Right renal pelvis (tissue), 4 donors: ENCODE measurements around the gene VRK1. TPM values are rescaled to one million over a fixed set of nuclear protein-coding genes. Genes with fewer than 3 reads are reported as not detected.

Source experiments
- DNase-seq, 4 donors: peaks; one replicate each; pipeline ENCODE4 v3.0.0-alpha.2; 2013; ENCODE audit warnings: low read depth in 4 of 4, low spot score in 3 of 4, missing footprints in 1 of 4
- polyA plus RNA-seq, 4 donors: library from polyadenylated mRNA; unstranded; fragments of 120-200 nt; gene quantifications; one replicate each; pipeline ENCODE4 v1.2.1, GENCODE V29; 2013; ENCODE audit not compliant: insufficient read length in 4 of 4

The VRK1 gene
- polyA plus RNA-seq, 4 donors: 21.1 to 26.6 (median 24.4) TPM

DNA sequence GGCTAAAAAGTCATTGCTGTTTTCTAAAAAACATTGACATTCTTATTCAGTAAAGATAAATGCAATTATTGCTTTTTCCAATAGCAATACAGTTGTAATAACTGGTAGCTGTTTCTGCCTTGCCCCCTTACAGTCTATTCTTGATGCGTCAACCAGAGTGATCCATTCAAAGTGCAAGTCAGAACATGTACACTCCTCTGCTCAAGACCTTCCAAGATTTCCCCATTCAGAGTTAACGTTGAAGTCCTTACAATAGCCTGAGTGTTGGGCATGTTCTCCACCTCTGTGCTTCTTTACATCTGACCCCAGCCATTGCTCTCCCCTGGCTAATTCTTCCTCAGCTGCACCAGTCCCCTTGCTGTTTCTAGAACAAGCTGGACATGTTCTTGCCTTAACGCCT, 24.3 kb downstream of the VRK1 start:
- no peak for DNase-seq

DNA sequence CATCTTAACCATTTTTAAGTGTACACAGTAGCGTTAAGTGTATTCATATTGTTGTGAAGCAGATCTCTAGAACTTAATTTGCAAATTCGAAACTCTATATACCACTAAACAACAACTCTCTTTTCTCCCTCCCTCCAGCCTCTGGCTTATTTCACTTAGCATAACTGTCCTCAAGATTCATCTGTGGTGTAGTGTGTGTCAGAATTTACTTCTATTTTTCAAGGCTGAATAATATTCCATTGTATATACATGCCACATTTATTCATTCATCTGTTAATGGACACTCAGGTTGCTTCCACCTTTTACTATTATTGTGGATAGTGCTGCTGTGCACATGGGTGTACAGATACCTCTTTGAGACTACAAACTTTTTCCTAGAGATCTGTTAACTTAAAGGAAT, 26.5 kb downstream of the VRK1 start:
- DNase-seq: no peak

DNA sequence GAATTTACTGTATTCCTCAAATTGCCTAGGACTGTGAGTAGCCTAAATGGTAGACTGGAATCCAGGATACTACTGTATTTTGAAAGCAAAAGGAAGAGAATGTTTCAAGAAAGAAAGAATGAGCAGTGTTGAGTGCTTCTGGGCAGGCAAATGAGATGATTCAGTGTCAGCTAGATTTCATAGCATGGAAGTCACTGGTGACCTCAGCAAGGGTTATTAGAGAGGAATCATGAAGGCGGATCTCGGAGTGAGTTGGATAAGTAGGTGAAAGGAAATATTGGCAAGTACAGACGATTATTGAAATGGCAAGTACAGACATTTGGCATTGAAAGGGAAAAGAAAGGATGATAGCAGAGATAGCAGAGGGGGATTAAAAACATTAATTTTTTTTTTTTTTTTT, 27.1 kb downstream of the VRK1 start:
- DNase-seq: no peak

DNA sequence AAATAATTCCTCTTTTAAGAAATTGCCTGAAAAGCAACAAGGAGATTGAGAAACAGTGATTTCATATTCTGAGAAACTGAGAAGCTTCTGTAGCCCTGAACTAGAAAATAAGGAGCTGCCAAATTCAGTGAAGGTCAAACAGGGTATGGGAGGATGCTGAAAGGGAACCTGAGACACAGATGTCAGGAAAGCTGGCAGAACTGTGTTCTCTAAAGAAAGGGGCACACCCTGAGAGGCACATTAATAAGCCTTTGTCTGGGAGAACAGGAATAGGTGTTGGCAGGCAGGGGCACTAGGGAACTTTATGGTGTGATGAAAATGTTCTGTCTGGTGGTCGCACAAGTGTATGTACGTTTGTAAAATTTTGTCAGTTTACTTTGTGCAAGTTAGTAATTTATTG, 29.6 kb downstream of the VRK1 start:
- DNase-seq: no peak

DNA sequence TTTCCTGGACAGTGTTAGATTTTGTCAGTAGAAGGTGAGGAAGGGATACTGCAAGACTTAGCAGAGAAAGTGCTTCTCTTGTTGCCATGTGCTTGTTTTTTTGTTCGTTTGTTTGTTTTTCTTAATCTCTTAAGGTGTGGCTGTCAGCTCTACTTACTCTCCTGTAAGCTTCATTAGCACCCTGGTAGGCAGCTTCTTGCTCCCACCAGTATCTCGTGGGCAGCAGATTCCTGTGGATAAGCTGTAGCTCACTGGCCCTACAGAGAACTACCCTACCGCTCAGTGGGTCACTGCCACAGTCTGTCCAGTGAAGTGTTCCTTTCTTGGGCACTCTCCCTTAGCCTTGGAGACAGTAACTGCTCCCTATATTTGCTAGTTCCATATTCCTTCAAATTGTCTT, 30.1 kb downstream of the VRK1 start:
- DNase-seq: no peak

DNA sequence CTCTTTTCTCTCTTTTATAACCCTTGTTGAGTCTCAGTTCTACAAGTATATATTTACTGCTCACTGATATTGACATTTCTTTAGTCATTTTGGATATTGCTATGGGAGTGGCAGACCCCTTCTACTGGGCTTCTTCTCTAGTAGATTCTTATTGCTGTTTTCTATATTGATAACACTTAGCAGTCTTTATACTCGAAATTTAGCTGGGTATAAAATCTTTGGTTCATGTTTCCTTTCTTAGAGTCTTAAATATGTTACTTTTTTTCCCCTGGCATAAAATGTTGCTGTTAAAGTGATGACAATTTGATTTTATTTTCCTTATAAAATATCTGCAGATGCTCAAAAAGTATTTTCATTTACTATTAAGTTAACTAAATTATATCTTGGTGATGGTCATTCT, 32.6 kb downstream of the VRK1 start:
- DNase-seq: no peak

DNA sequence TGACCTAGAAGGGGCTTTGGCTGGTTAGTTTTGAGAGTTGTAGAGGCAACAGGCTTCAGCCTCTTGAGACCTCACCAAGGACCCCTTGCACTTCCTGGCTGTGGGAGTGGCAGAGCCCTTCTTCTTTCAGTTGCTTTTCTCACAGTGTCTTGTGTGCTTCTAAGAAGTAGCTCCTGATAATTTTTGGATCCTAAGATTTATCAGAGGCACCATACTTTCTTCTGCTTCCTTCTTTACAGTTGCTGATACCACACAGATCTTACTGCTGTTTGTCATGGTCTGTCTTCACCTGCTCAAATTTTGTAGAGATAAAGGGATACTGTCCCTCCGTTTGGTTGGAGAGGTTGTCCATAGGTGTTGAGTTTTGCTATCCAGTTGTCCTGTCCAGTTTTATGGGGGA, 33.8 kb downstream of the VRK1 start:
- DNase-seq: no peak

DNA sequence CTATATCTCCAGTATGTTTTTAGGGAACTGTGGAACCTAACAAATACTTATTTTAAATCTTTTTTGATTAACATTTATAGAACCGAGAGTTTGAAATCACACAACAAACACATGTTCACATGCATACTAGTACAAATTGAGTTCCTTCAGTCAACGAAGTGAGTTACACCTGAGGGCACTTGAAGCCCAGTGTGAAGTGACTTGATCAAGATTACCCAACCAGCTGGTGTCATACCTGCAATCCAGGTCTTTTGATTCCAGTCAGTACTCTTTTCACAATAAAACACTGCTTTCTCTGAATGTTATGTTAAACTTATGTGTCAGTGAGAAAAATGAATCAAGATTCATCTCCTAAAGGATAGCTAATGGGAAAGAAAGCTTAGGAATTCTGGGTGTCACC, 35.2 kb downstream of the VRK1 start:
- no peak for DNase-seq

DNA sequence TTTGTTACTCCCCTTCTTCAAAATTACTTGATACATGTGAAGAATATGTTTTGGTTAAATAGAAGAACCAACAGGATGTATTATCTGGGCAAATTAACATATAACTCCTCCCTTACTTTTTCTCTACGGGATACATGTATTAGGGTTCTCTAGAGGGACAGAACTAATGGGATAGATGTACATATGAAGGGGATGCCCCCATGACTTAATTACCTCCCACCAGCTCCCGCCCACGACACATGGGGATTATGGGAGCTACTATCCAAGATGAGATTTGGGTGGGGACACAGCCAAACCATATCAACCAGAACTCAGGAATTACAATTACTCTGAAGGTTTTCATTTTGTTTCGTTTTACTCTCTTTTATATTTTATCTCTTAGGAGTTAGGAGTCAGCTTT, 41.3 kb downstream of the VRK1 start:
- DNase-seq: no peak

DNA sequence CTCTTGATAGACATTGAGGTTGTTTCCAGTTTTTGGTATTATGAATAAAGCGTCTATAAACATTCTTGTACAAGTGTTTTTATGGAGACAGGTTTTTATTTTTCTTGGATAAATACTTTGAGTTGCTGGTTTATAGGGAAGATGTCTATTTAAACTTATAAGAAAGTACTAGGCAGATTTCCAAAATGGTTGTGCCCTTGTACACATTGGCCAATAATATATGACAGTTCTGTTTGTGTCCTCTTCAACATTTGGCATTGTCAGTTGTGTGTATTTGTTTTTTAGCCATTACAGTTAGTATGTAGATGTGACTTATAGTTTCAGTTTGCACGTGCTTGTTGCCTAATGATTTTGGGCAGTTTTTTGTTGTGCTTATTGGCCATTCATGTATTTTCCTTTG, 42.1 kb downstream of the VRK1 start:
- DNase-seq: no peak

DNA sequence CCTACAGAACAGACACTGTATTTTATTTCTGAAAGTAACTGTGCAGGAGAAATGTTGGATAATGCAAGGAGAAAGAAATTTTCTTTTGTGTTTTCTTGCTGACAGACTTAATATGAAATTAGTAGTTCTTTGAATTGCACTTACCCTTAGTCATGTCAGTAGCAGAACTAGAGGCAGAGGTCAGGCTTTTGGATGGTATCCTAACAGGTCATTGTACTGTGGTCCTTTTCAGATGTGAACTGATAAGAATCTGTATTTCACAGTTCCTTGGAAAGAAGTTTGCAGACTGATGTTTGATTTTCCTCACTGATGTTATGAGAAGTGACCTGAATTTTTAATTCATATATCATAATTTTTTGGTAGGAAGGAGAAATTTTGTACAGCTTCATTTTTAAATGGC, 46.0 kb downstream of the VRK1 start:
- no peak for DNase-seq

DNA sequence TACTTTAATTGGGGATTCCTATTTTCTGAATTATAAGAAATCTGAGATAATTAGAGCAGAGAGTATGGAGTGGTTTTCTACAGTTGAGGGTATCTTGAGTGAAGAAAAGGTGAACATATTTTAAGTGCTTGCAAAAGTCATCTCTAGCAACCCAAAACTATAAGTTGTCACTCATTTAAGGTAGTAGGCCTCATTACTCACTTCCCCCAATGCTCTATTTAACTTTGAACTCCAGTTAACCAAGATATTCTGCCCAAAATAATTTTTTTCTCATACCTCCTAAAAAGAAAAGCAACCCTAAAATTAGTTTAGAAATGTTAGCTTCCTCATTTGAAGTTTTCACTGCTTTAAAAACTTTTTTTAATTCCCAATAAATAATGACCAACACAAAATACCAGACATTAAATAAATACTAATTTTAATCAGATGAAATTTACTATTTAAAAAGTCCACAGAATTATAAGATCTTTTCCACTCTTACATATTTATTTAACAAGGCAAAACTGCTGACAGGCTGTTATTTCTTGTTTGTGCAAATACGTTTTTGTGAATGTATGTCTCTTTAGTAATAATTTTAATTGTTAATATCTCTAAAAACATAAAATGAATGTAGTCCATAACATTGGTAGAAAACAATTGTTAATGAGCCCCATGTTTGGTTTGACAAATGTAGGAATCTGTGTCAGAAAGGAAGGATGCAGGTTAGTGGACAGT, 47.8 kb downstream of the VRK1 start:
- no peak for DNase-seq

DNA sequence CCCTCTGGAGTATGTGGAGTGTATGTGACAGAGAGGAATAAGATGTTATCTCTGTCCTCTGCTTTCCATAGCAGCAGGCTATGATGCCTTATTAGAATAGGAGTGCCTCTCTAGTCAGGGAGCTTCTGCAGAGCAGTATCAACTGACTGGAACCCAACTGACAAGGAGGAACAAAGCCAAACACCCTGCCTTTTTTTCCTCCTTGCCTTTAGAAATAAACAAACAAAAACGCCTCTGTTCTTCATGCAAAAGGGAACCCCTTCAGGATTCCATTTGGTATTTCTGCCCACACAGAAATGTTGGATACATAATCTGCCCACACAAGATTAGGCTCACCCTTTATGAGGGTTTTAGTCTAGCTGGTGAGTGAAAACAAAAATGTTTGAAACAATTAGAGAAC, 50.3 kb downstream of the VRK1 start:
- no peak for DNase-seq

DNA sequence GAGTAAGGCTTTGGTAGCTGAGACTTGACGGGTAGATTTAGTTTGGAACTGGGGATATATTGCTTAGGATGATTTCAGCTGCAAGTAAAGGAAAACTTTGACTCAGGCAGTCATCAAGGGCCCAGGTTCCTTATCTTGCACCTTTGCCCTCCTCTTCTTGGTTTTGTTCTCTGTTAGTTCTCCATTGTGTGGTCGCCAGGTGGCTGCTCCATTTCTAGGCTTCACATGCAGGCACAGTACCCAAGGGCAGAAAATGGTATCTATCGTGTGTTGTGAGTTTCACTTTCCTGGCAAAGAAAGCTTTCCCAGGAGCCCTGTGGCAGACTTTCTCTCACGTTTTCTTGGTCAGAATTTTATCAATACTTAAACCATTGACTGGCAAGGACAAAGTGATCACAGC, 50.8 kb downstream of the VRK1 start:
- DNase-seq: no peak

DNA sequence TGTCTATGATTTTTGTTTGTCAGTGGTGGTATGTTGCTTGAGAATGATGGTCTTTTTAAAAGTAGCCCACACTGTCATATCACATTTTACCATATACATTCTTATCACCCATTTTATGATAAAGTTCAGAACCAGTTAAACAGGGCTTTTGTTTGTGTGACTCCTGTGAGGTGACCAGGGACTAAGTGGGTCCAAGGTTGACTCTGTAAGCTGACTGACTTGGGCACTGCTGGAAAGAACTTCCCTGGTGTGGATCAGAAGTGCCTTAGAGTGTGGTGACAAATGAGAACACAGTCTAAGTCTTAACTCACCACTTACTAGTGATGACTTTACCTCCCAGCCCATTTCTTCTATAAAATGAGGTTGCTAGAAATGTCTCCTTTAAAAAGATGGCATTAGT, 52.6 kb downstream of the VRK1 start:
- DNase-seq: no peak

DNA sequence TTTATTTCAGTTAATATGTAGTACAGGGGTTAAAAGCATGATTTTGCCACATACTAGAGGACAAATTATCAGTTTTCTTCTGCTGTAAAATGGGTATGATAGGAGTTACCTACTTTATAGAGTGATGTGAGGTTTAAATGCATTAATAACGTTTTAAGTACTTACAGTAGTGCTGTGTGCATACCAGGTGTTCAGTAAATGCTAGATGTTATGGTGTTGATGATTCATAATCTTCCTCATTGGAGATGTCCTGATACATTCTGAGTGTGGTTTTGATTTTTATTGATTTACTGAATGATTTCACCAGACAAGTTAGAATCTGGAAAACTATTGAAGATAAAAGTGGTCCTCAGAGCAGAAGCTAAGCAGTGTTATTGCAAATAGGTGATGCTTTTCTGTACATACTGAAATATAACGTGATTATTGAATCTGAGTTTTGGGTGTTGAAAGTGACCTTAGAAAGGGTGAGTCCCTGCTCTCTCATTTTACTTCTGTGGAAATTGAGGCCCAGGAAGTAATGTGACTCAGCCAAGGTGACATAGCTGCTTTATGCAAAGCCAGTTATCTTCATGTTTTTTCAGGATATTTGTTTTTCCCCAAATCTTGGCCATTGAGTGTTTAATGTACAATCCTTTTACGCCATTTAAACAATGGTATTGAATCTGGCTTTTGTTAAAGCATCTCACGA, 54.7 kb downstream of the VRK1 start:
- no peak for DNase-seq

DNA sequence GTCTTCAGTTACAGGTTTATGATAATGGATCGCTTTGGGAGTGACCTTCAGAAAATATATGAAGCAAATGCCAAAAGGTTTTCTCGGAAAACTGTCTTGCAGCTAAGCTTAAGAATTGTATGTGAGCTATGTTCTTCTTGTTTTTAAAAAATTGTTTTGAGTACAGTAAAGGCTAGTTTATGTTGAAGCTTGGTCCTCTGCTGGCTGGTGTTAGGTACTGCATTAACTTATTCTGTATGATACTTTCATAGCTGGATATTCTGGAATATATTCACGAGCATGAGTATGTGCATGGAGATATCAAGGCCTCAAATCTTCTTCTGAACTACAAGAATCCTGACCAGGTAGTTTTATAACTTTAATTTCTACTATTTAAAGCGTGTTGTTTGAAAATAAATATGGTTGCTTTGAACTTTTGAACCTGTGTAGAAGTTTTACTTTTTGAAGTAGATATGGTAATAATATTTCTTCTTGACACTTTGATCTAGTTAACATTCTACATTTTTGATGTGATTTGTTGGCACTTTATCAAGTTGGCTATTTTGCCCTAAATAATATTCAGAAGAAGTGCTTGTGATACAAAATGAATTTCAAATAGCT, 55.7 kb downstream of the VRK1 start:
- DNase-seq: no peak

DNA sequence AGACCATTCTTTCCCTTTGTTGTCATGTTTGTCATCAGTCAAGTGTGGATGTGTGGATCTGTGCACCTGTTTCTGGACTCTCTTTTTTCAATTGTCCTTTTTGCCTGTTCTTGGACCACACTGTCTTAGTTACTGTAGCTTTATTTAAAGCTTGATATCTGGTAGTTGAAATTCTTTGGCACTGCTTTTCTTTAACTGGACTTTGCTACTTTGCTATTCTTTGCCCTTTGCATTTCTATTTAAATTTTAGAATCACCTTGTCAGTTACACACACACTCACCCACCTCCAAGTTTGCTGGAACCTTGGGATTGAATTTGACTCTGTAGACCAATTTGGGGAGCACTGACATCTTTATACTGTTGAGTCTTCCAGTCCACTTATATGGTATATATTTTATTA, 61.5 kb downstream of the VRK1 start:
- no peak for DNase-seq

DNA sequence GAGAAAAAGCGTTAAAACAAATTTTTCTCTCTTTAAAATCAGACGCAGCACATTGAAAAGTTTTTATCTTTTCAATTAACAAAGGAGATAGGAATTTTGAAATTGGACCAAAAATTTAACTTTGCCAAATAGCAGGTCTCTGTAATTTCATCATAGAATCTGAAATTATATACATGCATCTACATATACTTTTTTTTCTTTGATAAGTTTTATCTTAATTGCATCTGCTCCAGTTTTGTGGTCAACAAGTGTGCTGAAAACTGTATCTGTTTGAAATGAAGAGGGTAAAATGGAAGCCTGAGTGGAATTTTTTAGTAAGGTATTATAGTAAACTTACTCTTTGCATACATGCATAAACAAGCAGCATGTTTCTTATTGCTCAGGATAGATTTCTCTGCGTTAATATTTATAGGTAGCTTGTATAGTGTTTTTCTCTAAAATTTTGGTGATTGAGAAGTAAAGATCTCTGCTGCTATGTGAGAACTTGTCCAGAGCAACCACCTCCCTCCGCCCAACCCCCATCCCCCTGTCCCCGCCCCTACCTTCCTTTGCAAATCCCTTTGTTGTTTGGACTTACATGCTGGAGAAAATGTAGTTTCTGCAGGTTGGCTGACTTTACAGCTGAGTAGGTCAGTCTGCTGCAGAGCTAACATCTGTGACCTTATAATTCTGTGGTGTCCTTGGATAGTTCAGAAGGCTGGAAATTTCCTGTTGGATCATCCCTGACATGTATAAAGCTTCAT, 64.6 kb downstream of the VRK1 start:
- no peak for DNase-seq

DNA sequence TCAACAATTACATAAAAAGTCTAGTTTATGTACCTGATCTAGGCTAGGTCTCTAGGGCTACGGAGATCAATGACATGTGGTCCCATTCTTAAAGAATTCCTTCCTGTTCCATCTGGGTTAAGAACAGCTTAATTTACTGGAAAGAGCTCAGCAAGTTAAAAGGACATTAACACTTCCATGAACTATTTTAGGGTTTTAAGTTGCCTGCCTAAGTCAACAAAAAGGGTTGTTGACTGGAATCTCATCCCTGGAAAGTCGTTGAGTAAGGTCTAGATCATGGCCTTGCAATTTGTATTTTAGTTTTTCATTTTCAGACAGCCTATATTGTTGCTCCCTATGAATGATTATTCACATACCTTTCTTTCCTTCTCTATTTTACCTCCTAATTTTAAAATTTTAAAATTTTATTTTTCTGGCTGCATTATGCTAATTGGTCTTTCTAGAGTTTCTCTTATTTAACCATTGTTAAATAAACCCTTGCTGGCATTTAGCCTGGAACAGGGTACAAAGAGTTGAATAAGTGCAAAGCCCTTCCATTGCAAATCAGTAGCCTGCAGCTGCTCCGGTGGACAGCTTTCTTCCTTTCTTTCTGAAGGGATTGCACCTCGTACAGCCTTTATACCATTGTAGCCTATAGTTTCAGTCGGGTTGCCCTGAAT, 66.3 kb downstream of the VRK1 start:
- DNase-seq: no peak

DNA sequence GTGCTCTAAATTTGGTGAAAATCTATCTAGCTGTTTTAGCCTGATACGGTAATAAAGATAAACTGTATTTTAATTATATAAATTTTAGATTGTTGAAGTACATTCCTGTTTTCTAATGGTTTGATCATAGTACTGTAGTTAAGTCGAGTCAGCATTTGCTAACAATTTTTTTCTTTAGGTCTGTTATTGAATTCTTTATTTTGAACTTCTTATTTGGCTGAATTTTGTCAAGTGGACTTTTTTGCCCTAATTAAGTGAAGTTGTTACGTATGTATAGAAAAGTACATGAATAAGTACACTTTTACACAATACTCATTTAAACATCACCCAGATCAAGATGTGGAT, 66.8 kb downstream of the VRK1 start:
- DNase-seq: no peak
